Mammary epithelial cell (primary cell): ENCODE results near the gene DNAL4.

Source experiments
- CTCF ChIP-seq, 2 donors: IDR thresholded peaks in 1 of 2; conservative IDR thresholded peaks in 1 of 2; 2 replicates each; pipeline ENCODE4 v1.5.1; 2011 to 2012; ENCODE audit warnings: inconsistent platforms in 2 of 2, low read length in 2 of 2, mild to moderate bottlenecking in 2 of 2, control low read depth in 1 of 2, low read depth in 1 of 2; ENCODE audit not compliant: insufficient read depth in 1 of 2; ENCODE audit errors: extremely low read depth in 1 of 2
- EZH2 ChIP-seq: IDR thresholded peaks from 2 replicates; pipeline ENCODE4 v1.6.1; 2012; ENCODE audit warnings: low read length, inconsistent platforms, borderline replicate concordance

- no peak for TF ChIP-seq CTCF (conservative IDR thresholded peaks at IDR 0.05 in 1 of 2, IDR thresholded peaks at IDR 0.05 in 1 of 2; ENCODE audit: extremely low read depth in 1 of 2, insufficient read depth in 1 of 2, low read depth in 1 of 2, low read length in 2 of 2)
- TF ChIP-seq EZH2: no peak
Measured at GRCh38 chr22:38739300-38740055, 54.5 kb downstream of the DNAL4 start.
